Cardiac muscle cell (in vitro differentiated cells and primary cell): ENCODE results near the gene PAPLN. TPM values are rescaled to one million over a fixed set of nuclear protein-coding genes. Genes with fewer than 3 reads are reported as not detected.
A peak's percentile ranks its signal among the peaks of the same experiment; 100 is the strongest.

ENCODE experiments used
- DNase-seq, 2 donors: peaks; one replicate each; pipeline versions ENCODE4 v3.0.0 to v3.0.0-alpha.2; 2010 to 2017; ENCODE audit warnings: low read depth in 1 of 2, low spot score in 1 of 2
- H3K27ac ChIP-seq: fragments of 200-600 bp; sonication (generic); 2 replicates; pipeline ENCODE4 v1.5.1; 2016
- H3K27me3 ChIP-seq: fragments of 200-600 bp; sonication (generic); 2 replicates; pipeline ENCODE4 v1.6.0; 2016; ENCODE audit warnings: control low read depth
- H3K36me3 ChIP-seq: fragments of 200-600 bp; sonication (generic); 2 replicates; pipeline ENCODE4 v1.5.1; 2016; ENCODE audit warnings: control low read depth
- H3K4me1 ChIP-seq: fragments of 200-600 bp; sonication (generic); 2 replicates; pipeline ENCODE4 v1.8.1; 2017; ENCODE audit warnings: low read depth, mild to moderate bottlenecking, mixed run types
- H3K4me3 ChIP-seq: fragments of 200-600 bp; sonication (generic); 2 replicates; pipeline ENCODE4 v1.5.1; 2016; ENCODE audit warnings: mild to moderate bottlenecking
- H3K9me3 ChIP-seq: fragments of 200-600 bp; sonication (generic); 2 replicates; pipeline ENCODE4 v1.5.1; 2017; ENCODE audit warnings: low read depth, mild to moderate bottlenecking, control low read depth
- polyA plus RNA-seq: library from polyadenylated mRNA; unstranded; fragments of >200 nt; fragmentation: Nextera tagmentation; extraction: Ambion mirVana; gene quantifications from 2 replicates; pipeline ENCODE4 v1.2.1, GENCODE V29; 2016
- total RNA-seq: library from RNA; depleted of rRNA; stranded (reverse); fragments of >200 nt; gene quantifications from 2 replicates; pipeline ENCODE4 v1.2.3, GENCODE V29; 2016
- TF ChIP-seq, protein P1 (sequence below): IDR thresholded peaks from 2 replicates; pipeline ENCODE4 v1.5.1; 2012; ENCODE audit warnings: low read depth, mild to moderate bottlenecking, low read length

The PAPLN gene
- total and polyA plus RNA-seq, 2 experiments from 2014 or later = 1.7 to 4.2 TPM

DNA sequence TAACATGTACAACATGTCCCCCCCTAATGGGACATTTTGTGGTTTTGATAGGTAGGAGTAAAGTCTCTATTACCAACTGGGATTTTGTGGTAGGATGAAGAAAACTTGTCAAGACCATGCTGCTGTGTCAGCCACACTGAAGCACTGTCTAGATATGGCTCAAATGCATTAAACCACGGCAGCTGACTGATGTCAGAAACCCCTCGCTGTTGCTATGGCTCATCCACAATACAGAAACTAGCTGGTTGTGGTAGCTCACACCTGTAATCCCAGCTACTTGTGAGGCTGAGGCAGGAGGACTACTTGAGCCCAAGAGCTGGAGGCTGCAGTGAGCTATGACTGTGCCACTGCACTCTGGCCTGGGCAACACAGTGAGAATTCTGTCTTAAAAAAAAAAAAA, 40.1 kb downstream of the PAPLN start:
- H3K4me3 ChIP-seq = no peak overlapping the region
- TF ChIP-seq, protein P1, sequence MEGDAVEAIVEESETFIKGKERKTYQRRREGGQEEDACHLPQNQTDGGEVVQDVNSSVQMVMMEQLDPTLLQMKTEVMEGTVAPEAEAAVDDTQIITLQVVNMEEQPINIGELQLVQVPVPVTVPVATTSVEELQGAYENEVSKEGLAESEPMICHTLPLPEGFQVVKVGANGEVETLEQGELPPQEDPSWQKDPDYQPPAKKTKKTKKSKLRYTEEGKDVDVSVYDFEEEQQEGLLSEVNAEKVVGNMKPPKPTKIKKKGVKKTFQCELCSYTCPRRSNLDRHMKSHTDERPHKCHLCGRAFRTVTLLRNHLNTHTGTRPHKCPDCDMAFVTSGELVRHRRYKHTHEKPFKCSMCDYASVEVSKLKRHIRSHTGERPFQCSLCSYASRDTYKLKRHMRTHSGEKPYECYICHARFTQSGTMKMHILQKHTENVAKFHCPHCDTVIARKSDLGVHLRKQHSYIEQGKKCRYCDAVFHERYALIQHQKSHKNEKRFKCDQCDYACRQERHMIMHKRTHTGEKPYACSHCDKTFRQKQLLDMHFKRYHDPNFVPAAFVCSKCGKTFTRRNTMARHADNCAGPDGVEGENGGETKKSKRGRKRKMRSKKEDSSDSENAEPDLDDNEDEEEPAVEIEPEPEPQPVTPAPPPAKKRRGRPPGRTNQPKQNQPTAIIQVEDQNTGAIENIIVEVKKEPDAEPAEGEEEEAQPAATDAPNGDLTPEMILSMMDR = no peak
- H3K9me3 ChIP-seq = no peaks in the 10 kb centered on the region
- H3K27me3 ChIP-seq = no peaks in the 10 kb centered on the region
- DNase-seq = no peak
- peaks cover 45% of the 10 kb centered on the region for H3K36me3 ChIP-seq
- H3K4me1 ChIP-seq = no peaks in the 10 kb centered on the region
- H3K27ac ChIP-seq = no peak overlapping the region

DNA sequence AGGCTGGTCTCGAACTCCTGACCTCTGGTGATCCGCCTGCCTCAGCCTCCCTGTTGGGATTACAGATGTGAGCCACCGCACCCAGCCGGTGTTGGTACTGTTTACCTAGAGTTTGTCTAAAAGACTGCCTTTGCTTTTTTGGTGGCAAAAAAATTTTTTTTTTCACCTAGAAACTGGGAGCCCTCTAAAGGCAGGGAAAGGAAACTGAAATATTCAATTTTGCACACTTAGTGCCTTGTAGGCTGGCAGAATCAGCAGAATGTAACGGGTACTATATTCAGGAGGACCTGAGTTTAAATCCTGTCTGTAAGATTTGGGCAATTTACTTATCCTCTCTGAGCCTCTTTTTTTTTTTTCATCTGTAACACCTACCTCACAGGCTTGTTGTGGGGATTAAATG, 43.6 kb downstream of the PAPLN start:
- Histone ChIP-seq H3K9me3 (no peaks in the 10 kb centered on the region), H3K27me3 (no peaks in the 10 kb centered on the region), H3K4me3 (no peak overlapping the region), H3K27ac (no peak overlapping the region), H3K4me1 (no peaks in the 10 kb centered on the region), H3K36me3 (peaks cover 55% of the 10 kb centered on the region)
- DNase-seq = no peak
- TF ChIP-seq, protein P1 = peak; percentile 15

DNA sequence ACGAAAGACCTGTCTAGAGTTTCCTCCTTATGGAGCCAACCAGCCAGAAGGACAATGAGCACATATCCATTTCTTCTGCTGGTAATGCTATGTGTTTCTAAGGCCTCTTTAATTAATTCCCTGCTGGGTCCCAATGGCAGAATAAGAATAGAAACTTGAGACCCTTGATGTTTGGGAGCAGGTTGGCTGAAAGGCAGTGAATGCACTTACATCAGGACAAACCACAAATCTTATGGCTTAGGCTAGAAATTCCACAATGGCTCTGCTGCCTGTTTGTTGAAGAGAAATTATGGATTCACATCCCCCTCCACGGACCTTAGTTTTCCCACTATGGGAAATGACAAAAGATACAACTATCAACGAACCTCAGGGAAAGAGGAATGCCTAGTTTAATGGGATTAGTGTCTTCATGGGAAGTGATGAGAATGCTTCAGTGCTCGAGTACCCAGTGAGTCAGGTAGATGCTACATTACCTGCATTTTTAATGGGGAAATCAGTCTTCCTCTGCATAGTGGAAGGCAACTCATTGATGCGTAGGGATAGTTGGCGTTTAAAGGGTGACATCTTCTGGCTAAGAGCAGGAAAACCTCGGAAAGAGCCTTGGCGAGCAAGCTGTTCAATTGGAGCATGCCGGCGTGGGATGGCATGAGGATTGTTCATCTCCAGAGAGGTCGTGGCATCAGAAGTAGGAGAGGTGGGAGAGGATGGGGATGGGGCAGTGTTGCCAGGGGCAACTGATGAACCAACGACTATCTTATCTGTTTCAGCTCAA, 46.5 kb downstream of the PAPLN start:
- Histone ChIP-seq H3K27ac (no peak overlapping the region), H3K4me3 (no peak overlapping the region), H3K9me3 (no peaks in the 10 kb centered on the region), H3K27me3 (no peaks in the 10 kb centered on the region), H3K4me1 (no peaks in the 10 kb centered on the region), H3K36me3 (peaks cover 47% of the 10 kb centered on the region)
- DNase-seq = peak; percentile 33 to 52
- TF ChIP-seq, protein P1 = peak; percentile 44

DNA sequence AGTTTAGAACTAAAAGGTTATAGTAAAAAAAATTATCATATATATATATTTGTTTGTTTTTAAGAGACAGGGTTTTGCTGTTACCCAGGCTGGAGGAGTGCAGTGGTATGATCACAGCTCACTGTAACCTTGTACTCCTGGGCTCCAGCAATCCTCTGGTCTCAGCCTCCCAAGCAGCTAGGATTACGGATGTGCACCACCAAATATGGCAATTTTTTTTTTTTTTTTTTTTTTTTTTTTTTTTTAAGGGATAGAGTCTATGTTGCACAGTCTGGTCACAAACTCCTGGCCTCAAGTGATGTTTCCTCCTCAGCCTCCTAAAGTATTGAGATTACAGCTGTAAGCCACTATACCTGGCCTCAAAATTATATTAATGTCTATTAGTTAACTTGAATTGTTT, 48.7 kb downstream of the PAPLN start:
- H3K9me3 ChIP-seq = no peaks in the 10 kb centered on the region
- TF ChIP-seq, protein P1 = no peak
- peaks cover 49% of the 10 kb centered on the region for H3K36me3 ChIP-seq
- no peak overlapping the region for H3K4me3 ChIP-seq
- no peak overlapping the region for H3K27ac ChIP-seq
- H3K27me3 ChIP-seq = no peaks in the 10 kb centered on the region
- no peak for DNase-seq
- no peaks in the 10 kb centered on the region for H3K4me1 ChIP-seq

DNA sequence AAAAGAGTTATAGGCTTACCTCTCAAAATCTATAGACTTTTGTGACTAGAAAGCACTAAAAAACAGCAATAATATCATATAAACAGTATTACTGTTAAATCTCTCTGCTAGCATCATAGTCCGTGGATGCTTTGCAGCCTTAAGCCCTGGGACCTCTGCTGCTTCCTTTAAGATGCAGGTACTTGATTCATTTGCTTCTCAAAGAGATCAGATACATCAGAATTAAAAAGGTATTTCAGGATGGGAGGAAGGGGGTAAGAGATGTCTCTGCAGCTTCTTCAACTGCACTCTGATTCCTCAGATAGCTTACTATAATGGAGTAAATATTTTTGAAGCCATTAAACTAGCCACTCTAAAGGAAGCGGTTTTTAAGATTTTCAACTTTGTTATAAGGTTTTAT, 49.3 kb downstream of the PAPLN start:
- Histone ChIP-seq H3K27ac (no peak overlapping the region), H3K4me1 (no peaks in the 10 kb centered on the region)

More for the DNA sequence above, 49.3 kb downstream of the PAPLN start:
- Histone ChIP-seq H3K36me3 (peaks cover 44% of the 10 kb centered on the region), H3K9me3 (no peaks in the 10 kb centered on the region), H3K4me3 (no peak overlapping the region), H3K27me3 (no peaks in the 10 kb centered on the region)
- TF ChIP-seq, protein P1 = no peak
- no peak for DNase-seq
